Bronchial epithelial cell (primary cell): ENCODE results near the gene CACNA2D1. TPM values are rescaled to one million over a fixed set of nuclear protein-coding genes. Genes with fewer than 3 reads are reported as not detected.

ENCODE experiments used
- DNase-seq: peaks from one replicate; pipeline ENCODE4 v3.0.0-alpha.2; 2010; ENCODE audit warnings: low read depth
- FAIRE-seq: peaks from 2 replicates; lab custom pipeline; 2011; peaks lifted over from hg19 to GRCh38; lab: Jason Lieb, UNC
- H3K27me3 ChIP-seq: 2 replicates; pipeline ENCODE4 v1.5.1; 2011; ENCODE audit warnings: low read length; ENCODE audit not compliant: control insufficient read depth, insufficient read depth
- H3K36me3 ChIP-seq: 2 replicates; pipeline ENCODE4 v1.5.1; 2011; ENCODE audit warnings: low read length; ENCODE audit not compliant: control insufficient read depth, insufficient read depth
- H3K4me3 ChIP-seq: 2 replicates; pipeline ENCODE4 v1.5.1; 2011; ENCODE audit warnings: mild to moderate bottlenecking, low read depth, low read length, control low read depth
- total RNA-seq: library from RNA; depleted of rRNA; stranded (reverse); fragments of >200 nt; gene quantifications from 2 replicates; pipeline ENCODE4 v1.2.1, GENCODE V29; 2014
- TF ChIP-seq, protein P1 (sequence below): IDR thresholded peaks from 2 replicates; pipeline ENCODE4 v1.5.1; 2011; ENCODE audit warnings: mild to moderate bottlenecking, moderate library complexity, low read length, control low read depth, inconsistent platforms; ENCODE audit not compliant: insufficient read depth, severe bottlenecking

Gene CACNA2D1
- total RNA-seq, 1 donor from 2014 or later = 1.1 TPM

GRCh38 chr7:82443036-82443546 lies 486 bp downstream of the CACNA2D1 start:
- FAIRE-seq = no peak
- TF ChIP-seq, protein P1, sequence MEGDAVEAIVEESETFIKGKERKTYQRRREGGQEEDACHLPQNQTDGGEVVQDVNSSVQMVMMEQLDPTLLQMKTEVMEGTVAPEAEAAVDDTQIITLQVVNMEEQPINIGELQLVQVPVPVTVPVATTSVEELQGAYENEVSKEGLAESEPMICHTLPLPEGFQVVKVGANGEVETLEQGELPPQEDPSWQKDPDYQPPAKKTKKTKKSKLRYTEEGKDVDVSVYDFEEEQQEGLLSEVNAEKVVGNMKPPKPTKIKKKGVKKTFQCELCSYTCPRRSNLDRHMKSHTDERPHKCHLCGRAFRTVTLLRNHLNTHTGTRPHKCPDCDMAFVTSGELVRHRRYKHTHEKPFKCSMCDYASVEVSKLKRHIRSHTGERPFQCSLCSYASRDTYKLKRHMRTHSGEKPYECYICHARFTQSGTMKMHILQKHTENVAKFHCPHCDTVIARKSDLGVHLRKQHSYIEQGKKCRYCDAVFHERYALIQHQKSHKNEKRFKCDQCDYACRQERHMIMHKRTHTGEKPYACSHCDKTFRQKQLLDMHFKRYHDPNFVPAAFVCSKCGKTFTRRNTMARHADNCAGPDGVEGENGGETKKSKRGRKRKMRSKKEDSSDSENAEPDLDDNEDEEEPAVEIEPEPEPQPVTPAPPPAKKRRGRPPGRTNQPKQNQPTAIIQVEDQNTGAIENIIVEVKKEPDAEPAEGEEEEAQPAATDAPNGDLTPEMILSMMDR = no peak
- DNase-seq = no peak
- Histone ChIP-seq H3K4me3 (peak overlapping the region; percentile 46), H3K36me3 (no peaks in the 10 kb centered on the region), H3K27me3 (peaks cover 6% of the 10 kb centered on the region)

DNA sequence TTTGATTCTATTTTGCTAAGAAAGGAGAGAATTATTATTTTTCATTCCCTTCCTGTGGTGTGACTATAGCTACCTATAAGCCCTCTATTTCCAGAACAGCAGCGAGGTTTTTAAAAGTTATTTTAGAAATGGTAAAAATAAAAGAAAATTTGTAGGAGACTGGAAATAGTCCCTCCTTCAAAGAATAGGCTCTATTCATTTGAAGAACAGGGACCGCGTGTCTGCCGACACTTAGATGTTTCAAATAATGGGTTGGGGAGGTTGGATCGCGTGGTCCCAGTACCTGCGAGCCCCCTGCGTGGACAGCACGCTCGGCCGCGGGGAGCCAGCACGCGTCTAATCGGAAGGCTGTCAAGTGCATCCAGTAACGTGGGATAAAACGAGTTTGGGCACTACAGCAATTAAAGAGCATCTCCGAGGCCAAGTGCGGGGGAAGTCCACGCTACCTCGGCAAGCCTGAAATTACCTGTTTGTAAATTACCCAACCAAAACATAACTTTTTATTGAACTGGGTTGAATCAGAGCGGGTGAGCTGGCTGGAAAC lies 1.0 kb downstream of the CACNA2D1 start:
- FAIRE-seq (no peak), DNase-seq (peak; percentile 28)
- Histone ChIP-seq H3K27me3 (peaks cover 6% of the 10 kb centered on the region), H3K4me3 (peak overlapping the region; percentile 46), H3K36me3 (no peaks in the 10 kb centered on the region)
- TF ChIP-seq, protein P1 = no peak

- DNase-seq = peak; percentile 52
- TF ChIP-seq, protein P1 = no peak
- H3K4me3 ChIP-seq = no peak overlapping the region
- peaks cover 6% of the 10 kb centered on the region for H3K27me3 ChIP-seq
- no peaks in the 10 kb centered on the region for H3K36me3 ChIP-seq
- FAIRE-seq = no peak
Measured at GRCh38 chr7:82441669-82442478, 1.7 kb downstream of the CACNA2D1 start.

GRCh38 chr7:82438521-82438920 lies 5.1 kb downstream of the CACNA2D1 start:
- H3K4me3 ChIP-seq = no peak overlapping the region
- DNase-seq (no peak), FAIRE-seq (no peak)
- H3K27me3 ChIP-seq = peaks cover 6% of the 10 kb centered on the region
- H3K36me3 ChIP-seq = no peaks in the 10 kb centered on the region
- TF ChIP-seq, protein P1 = no peak

DNA sequence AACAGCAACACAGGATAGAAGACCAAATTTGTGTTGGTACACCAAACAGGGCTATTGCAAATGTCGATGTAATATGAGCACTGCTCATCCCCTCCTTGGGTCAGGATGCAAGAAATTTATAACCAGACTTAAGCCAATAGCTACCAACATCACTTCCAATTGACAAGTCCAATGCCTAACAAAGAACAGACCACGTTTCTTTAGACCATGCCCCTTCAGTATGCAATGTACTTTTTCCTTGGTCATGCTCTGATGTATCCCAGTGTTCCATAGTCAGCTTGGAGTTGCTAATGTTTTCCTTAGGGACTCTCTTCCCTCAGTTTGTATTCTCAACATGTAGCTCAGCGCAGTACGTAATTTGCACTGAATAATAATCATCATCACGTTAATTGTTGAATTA lies 7.8 kb downstream of the CACNA2D1 start:
- FAIRE-seq = no peak
- TF ChIP-seq, protein P1 = no peak
- DNase-seq = no peak
- Histone ChIP-seq H3K36me3 (no peaks in the 10 kb centered on the region), H3K4me3 (no peak overlapping the region), H3K27me3 (no peaks in the 10 kb centered on the region)
